Smooth muscle cell (in vitro differentiated cells): ENCODE results near the gene LRP1B. TPM values are rescaled to one million over a fixed set of nuclear protein-coding genes. Genes with fewer than 3 reads are reported as not detected.

ENCODE experiments used
- DNase-seq: peaks from one replicate; lab custom pipeline; 2025; ENCODE audit not compliant: unreplicated experiment; lab: John Stamatoyannopoulos, UW
- H2AFZ ChIP-seq: fragments of 200-600 bp; sonication (generic); 2 replicates; pipeline ENCODE4 v1.6.0; 2016; ENCODE audit warnings: antibody characterized with exemption, low read depth, mild to moderate bottlenecking
- H3F3A ChIP-seq: fragments of 200-600 bp; sonication (generic); 2 replicates; pipeline ENCODE4 v1.6.0; 2017; ENCODE audit warnings: antibody characterized with exemption, low read depth
- H3K27ac ChIP-seq: fragments of 200-600 bp; sonication (generic); 2 replicates; pipeline ENCODE4 v1.5.1; 2016; ENCODE audit warnings: low read depth, mild to moderate bottlenecking
- H3K27me3 ChIP-seq: fragments of 200-600 bp; sonication (generic); 2 replicates; pipeline ENCODE4 v1.6.1; 2016; ENCODE audit warnings: low read depth, mild to moderate bottlenecking
- H3K36me3 ChIP-seq: fragments of 200-600 bp; sonication (generic); 2 replicates; pipeline ENCODE4 v1.5.1; 2016; ENCODE audit warnings: low read depth
- H3K4me1 ChIP-seq: fragments of 200-600 bp; sonication (generic); 2 replicates; pipeline ENCODE4 v1.5.1; 2016; ENCODE audit warnings: low read depth
- H3K4me2 ChIP-seq: fragments of 200-600 bp; sonication (generic); 2 replicates; pipeline ENCODE4 v1.6.0; 2016; ENCODE audit warnings: mild to moderate bottlenecking
- H3K4me3 ChIP-seq: fragments of 200-600 bp; sonication (generic); 2 replicates; pipeline ENCODE4 v1.5.1; 2016; ENCODE audit warnings: mild to moderate bottlenecking
- H3K79me2 ChIP-seq: fragments of 200-600 bp; sonication (generic); 2 replicates; pipeline ENCODE4 v1.6.0; 2016; ENCODE audit warnings: low read depth, mild to moderate bottlenecking
- H3K9ac ChIP-seq: fragments of 200-600 bp; sonication (generic); 2 replicates; pipeline ENCODE4 v1.6.0; 2016; ENCODE audit warnings: low read depth
- H3K9me3 ChIP-seq: fragments of 200-600 bp; sonication (generic); replicated peaks from 2 replicates; pipeline ENCODE4 v1.5.1; 2016; ENCODE audit warnings: low read depth
- H4K20me1 ChIP-seq: fragments of 200-600 bp; sonication (generic); 2 replicates; pipeline ENCODE4 v1.6.0; 2016; ENCODE audit warnings: low read depth
- WGBS: methylation state at CpG from one replicate; pipeline ENCODE4 v1.1.7; 2016; ENCODE audit warnings: low lambda C conversion rate; 5-methylcytosine and 5-hydroxymethylcytosine counted together
- polyA plus RNA-seq: library from polyadenylated mRNA; unstranded; fragments of >200 nt; fragmentation: Nextera tagmentation; extraction: Ambion mirVana; gene quantifications from 2 replicates; pipeline ENCODE4 v1.2.1, GENCODE V29; 2016
- total RNA-seq: library from RNA; depleted of rRNA; stranded (reverse); fragments of >200 nt; gene quantifications from 2 replicates; pipeline ENCODE4 v1.2.3, GENCODE V29; 2014
- TF ChIP-seq, protein P1 (sequence below): fragments of 200-600 bp; sonication (generic); IDR thresholded peaks from 2 replicates; pipeline ENCODE4 v1.5.1; 2017; ENCODE audit warnings: borderline replicate concordance, mild to moderate bottlenecking, antibody characterized with exemption; ENCODE audit not compliant: insufficient read depth, poor library complexity, severe bottlenecking

Gene LRP1B
- total and polyA plus RNA-seq, 2 experiments from 2014 or later = 0.08 to 2.9 TPM

- no peaks in the 10 kb centered on the region for H4K20me1 ChIP-seq
- no peaks in the 10 kb centered on the region for H3K36me3 ChIP-seq
- H2AFZ ChIP-seq = no peak overlapping the region
- no peak overlapping the region for H3K27ac ChIP-seq
- TF ChIP-seq, protein P1, sequence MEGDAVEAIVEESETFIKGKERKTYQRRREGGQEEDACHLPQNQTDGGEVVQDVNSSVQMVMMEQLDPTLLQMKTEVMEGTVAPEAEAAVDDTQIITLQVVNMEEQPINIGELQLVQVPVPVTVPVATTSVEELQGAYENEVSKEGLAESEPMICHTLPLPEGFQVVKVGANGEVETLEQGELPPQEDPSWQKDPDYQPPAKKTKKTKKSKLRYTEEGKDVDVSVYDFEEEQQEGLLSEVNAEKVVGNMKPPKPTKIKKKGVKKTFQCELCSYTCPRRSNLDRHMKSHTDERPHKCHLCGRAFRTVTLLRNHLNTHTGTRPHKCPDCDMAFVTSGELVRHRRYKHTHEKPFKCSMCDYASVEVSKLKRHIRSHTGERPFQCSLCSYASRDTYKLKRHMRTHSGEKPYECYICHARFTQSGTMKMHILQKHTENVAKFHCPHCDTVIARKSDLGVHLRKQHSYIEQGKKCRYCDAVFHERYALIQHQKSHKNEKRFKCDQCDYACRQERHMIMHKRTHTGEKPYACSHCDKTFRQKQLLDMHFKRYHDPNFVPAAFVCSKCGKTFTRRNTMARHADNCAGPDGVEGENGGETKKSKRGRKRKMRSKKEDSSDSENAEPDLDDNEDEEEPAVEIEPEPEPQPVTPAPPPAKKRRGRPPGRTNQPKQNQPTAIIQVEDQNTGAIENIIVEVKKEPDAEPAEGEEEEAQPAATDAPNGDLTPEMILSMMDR = no peak
- 78% methylated on average over 5 of the region's 5 CpGs for WGBS
- no peak for DNase-seq
- no peaks in the 10 kb centered on the region for H3K27me3 ChIP-seq
- H3K79me2 ChIP-seq = no peaks in the 10 kb centered on the region
- H3F3A ChIP-seq = no peaks in the 10 kb centered on the region
- H3K4me1 ChIP-seq = no peaks in the 10 kb centered on the region
- H3K9ac ChIP-seq = no peak overlapping the region
- no peak overlapping the region for H3K4me2 ChIP-seq
- H3K4me3 ChIP-seq = no peak overlapping the region
- H3K9me3 ChIP-seq = no peaks in the 10 kb centered on the region
Observed at GRCh38 chr2:140627136-140627535, 1503.7 kb downstream of the LRP1B start.

- Histone ChIP-seq H4K20me1 (no peaks in the 10 kb centered on the region), H3K27me3 (no peaks in the 10 kb centered on the region), H3K9me3 (no peaks in the 10 kb centered on the region), H3K79me2 (no peaks in the 10 kb centered on the region), H3K27ac (no peak overlapping the region), H3K9ac (no peak overlapping the region), H3F3A (no peaks in the 10 kb centered on the region), H2AFZ (no peak overlapping the region), H3K4me3 (no peak overlapping the region), H3K4me1 (no peaks in the 10 kb centered on the region), H3K4me2 (no peak overlapping the region), H3K36me3 (no peaks in the 10 kb centered on the region)
- no peak for DNase-seq
- TF ChIP-seq, protein P1 = no peak
- WGBS = 96% methylated on average over 3 of the region's 3 CpGs
Observed at GRCh38 chr2:140624200-140624599, 1506.6 kb downstream of the LRP1B start.

DNA sequence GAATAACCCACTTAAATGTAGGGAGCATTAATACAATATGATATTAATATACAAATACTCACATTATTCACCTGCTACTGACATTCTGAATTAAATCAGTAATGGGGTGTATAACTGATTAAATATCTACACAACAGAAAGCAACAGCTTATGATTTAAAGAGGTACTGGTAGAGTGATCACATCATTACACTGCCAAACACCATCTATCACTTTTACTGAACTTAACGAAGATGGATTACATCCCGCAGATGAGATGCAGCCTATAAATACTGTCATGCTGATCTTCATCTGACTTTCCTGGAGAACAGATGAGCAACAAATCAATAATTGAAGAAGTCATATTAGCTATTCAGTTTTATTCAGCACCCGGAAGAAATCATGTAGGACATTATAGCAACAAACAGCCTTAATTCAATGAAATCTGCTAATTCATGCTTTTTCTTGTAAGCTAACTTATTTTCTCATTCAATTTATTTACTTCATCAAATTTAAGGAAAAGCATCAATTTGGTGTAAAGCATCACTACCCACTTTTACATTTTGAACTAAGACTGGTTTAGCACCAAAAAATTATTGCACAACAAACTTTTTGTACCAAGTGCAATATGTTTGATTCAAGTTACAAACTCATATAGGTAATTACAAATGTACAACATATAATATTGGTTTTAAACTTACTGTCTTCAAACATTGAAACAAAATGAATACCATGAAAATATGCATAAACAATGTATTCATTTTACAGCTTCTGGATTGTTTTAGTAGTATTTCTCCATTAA is 1509.0 kb downstream of the LRP1B start:
- H3F3A ChIP-seq = no peaks in the 10 kb centered on the region
- TF ChIP-seq, protein P1 = no peak
- no peak overlapping the region for H3K27ac ChIP-seq
- no peaks in the 10 kb centered on the region for H3K4me1 ChIP-seq
- H3K36me3 ChIP-seq = no peaks in the 10 kb centered on the region
- H3K9ac ChIP-seq = no peak overlapping the region
- H3K79me2 ChIP-seq = no peaks in the 10 kb centered on the region
- no peaks in the 10 kb centered on the region for H3K27me3 ChIP-seq
- H2AFZ ChIP-seq = no peak overlapping the region
- H3K4me2 ChIP-seq = no peak overlapping the region
- no peaks in the 10 kb centered on the region for H3K9me3 ChIP-seq
- WGBS = 94% methylated on average over 3 of the region's 3 CpGs
- no peak for DNase-seq
- H3K4me3 ChIP-seq = no peak overlapping the region
- no peaks in the 10 kb centered on the region for H4K20me1 ChIP-seq

DNA sequence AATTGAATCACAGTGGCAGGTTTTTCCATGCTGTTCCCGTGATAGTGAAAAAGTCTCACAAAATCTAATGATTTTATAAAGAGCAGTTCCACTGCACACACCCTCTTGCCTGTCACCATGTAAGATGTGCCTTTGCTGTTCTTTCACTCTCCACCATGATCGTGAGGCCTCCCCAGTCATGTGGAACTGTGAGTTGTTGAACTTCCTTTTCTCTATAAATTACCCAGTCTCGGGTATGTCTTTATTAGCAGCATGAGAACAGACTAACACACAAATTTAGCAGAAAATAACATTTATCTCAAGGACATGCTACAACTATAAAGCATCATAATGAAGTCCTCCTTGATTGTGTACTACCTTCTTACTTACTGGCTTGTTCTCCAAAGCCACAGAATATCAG is 1526.0 kb downstream of the LRP1B start:
- Histone ChIP-seq H4K20me1 (no peaks in the 10 kb centered on the region), H3K27ac (no peak overlapping the region), H3K79me2 (no peaks in the 10 kb centered on the region), H3K4me3 (no peak overlapping the region), H2AFZ (no peak overlapping the region), H3K36me3 (no peaks in the 10 kb centered on the region), H3K4me2 (no peak overlapping the region), H3K9me3 (no peaks in the 10 kb centered on the region), H3F3A (no peaks in the 10 kb centered on the region), H3K4me1 (no peaks in the 10 kb centered on the region), H3K9ac (no peak overlapping the region), H3K27me3 (no peaks in the 10 kb centered on the region)
- DNase-seq = no peak
- 85% methylated on average over 3 of the region's 3 CpGs for WGBS
- TF ChIP-seq, protein P1 = no peak
